ENCODE data around the gene GALNT14. TPM values are rescaled to one million over a fixed set of nuclear protein-coding genes. Genes with fewer than 3 reads are reported as not detected.

GALNT14 gene
- total RNA-seq, 1 donor from 2014 or later = 2.1 TPM

DNA sequence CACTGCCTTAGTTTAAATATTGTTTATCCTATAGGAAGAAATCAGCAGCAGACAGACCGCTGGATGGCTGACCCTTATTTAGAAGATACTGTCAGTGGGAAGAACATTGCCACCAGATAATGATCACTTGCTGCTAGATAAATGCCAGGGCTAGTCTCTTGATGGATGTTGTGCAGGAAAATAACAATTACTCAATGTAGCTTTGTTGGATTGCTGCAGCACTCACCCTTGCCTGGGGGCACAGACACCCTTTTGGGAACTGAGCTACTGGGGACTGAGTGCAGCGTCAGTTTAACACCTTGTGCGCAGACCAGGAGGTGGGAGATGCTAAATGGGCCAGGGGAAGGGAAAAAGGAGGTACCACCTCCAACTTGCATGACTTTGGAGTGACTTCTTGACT, 266.8 kb downstream of the GALNT14 start:
- FAIRE-seq = no peak
- no peaks in the 10 kb centered on the region for H3K79me2 ChIP-seq (ENCODE audit: insufficient read depth, low read length)
- TF ChIP-seq, protein P1, sequence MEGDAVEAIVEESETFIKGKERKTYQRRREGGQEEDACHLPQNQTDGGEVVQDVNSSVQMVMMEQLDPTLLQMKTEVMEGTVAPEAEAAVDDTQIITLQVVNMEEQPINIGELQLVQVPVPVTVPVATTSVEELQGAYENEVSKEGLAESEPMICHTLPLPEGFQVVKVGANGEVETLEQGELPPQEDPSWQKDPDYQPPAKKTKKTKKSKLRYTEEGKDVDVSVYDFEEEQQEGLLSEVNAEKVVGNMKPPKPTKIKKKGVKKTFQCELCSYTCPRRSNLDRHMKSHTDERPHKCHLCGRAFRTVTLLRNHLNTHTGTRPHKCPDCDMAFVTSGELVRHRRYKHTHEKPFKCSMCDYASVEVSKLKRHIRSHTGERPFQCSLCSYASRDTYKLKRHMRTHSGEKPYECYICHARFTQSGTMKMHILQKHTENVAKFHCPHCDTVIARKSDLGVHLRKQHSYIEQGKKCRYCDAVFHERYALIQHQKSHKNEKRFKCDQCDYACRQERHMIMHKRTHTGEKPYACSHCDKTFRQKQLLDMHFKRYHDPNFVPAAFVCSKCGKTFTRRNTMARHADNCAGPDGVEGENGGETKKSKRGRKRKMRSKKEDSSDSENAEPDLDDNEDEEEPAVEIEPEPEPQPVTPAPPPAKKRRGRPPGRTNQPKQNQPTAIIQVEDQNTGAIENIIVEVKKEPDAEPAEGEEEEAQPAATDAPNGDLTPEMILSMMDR (IDR thresholded peaks at IDR 0.05; ENCODE audit: insufficient read depth, low read depth, low read length) = no peak
- no peak for TF ChIP-seq EZH2 (IDR thresholded peaks at IDR 0.05; ENCODE audit: insufficient read depth, low read length)
- H2AFZ ChIP-seq (ENCODE audit: low read depth, low read length) = no peak overlapping the region
- H3K36me3 Mint-ChIP-seq (ENCODE audit: low read depth, unreplicated experiment) = no peaks in the 10 kb centered on the region
- peaks cover 6% of the 10 kb centered on the region for H3K27me3 Mint-ChIP-seq (ENCODE audit: low read depth, unreplicated experiment)
- H3K4me1 Mint-ChIP-seq (ENCODE audit: low read depth, unreplicated experiment) = no peaks in the 10 kb centered on the region
- no peak overlapping the region for H3K9ac ChIP-seq (ENCODE audit: low read length)
- H3K9me3 Mint-ChIP-seq (ENCODE audit: unreplicated experiment) = peaks cover 11% of the 10 kb centered on the region
- H3K4me1 ChIP-seq (ENCODE audit: insufficient read depth, low read length) = no peaks in the 10 kb centered on the region
- H3K4me2 ChIP-seq (ENCODE audit: low read length) = no peak overlapping the region
- no peak overlapping the region for H3K27ac Mint-ChIP-seq (ENCODE audit: unreplicated experiment)
- H3K36me3 ChIP-seq (ENCODE audit: insufficient read depth, low read length) = no peaks in the 10 kb centered on the region
- H3K27me3 ChIP-seq (ENCODE audit: insufficient read depth, low read length) = no peaks in the 10 kb centered on the region
- no peak overlapping the region for H3K27ac ChIP-seq (ENCODE audit: low read depth, low read length)
- H3K4me3 Mint-ChIP-seq (ENCODE audit: unreplicated experiment) = no peak overlapping the region
- H4K20me1 ChIP-seq (ENCODE audit: insufficient read depth, low read length) = no peaks in the 10 kb centered on the region
- no peak for DNase-seq (ENCODE audit: low read depth)
- H3K4me3 ChIP-seq (ENCODE audit: insufficient read depth, low read depth, low read length) = no peak overlapping the region
- H3K9me3 ChIP-seq (ENCODE audit: insufficient read depth, low read depth, low read length) = no peaks in the 10 kb centered on the region

DNA sequence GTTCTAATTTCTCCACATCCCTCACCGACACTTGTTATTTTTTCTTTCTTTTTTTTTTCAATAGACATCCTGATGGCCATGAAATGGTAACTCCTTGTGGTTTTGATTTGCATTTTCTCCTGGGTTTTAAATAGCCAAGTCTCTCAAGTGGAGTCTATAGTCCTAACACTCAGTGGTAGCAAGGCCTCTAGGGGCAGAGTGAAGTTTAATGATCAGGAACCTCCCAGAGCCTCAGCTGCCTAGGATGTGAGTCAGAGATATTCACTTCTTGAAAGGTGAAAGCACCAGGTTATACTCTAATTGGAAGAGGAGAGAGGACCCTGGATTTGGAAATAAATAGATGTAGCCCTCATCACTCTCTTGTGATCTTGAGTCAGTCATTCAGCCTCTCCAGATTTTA, 268.3 kb downstream of the GALNT14 start:
- peaks cover 8% of the 10 kb centered on the region for H3K9me3 Mint-ChIP-seq (ENCODE audit: unreplicated experiment)
- Histone ChIP-seq H3K4me3 (ENCODE audit: insufficient read depth, low read depth, low read length) (no peak overlapping the region), H2AFZ (ENCODE audit: low read depth, low read length) (no peak overlapping the region), H3K4me1 (ENCODE audit: insufficient read depth, low read length) (no peaks in the 10 kb centered on the region), H3K9ac (ENCODE audit: low read length) (no peak overlapping the region), H3K27me3 (ENCODE audit: insufficient read depth, low read length) (no peaks in the 10 kb centered on the region), H3K9me3 (ENCODE audit: insufficient read depth, low read depth, low read length) (no peaks in the 10 kb centered on the region), H3K27ac (ENCODE audit: low read depth, low read length) (no peak overlapping the region), H3K36me3 (ENCODE audit: insufficient read depth, low read length) (no peaks in the 10 kb centered on the region), H3K79me2 (ENCODE audit: insufficient read depth, low read length) (no peaks in the 10 kb centered on the region), H4K20me1 (ENCODE audit: insufficient read depth, low read length) (no peaks in the 10 kb centered on the region), H3K4me2 (ENCODE audit: low read length) (no peak overlapping the region)
- no peak for FAIRE-seq
- no peak overlapping the region for H3K27ac Mint-ChIP-seq (ENCODE audit: unreplicated experiment)
- TF ChIP-seq, protein P1 (IDR thresholded peaks at IDR 0.05; ENCODE audit: insufficient read depth, low read depth, low read length) = no peak
- no peak for TF ChIP-seq EZH2 (IDR thresholded peaks at IDR 0.05; ENCODE audit: insufficient read depth, low read length)
- DNase-seq (ENCODE audit: low read depth) = no peak
- no peak overlapping the region for H3K4me3 Mint-ChIP-seq (ENCODE audit: unreplicated experiment)
- H3K36me3 Mint-ChIP-seq (ENCODE audit: low read depth, unreplicated experiment) = no peaks in the 10 kb centered on the region
- H3K27me3 Mint-ChIP-seq (ENCODE audit: low read depth, unreplicated experiment) = peaks cover 14% of the 10 kb centered on the region
- H3K4me1 Mint-ChIP-seq (ENCODE audit: low read depth, unreplicated experiment) = no peaks in the 10 kb centered on the region

DNA sequence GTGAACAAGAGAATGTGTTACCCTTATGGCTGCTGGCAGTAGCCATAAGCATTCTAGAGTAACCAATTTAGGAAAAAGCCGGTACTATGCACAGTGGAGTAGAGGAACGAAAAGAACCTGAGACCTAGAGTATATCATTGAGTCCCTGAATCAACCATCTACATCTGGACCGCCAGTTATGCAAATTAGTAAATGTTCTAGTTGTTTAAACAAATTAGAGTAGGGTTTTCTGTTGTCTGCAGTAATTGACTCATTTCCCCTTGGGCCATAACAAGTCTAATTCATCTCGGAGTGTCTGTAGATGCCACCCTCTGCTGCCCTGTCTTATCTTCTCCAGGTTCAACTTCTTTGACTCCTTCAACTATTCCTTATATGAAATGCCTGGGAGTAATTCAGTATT, 270.9 kb downstream of the GALNT14 start:
- H3K27me3 Mint-ChIP-seq (ENCODE audit: low read depth, unreplicated experiment) = peaks cover 15% of the 10 kb centered on the region
- Histone ChIP-seq H2AFZ (ENCODE audit: low read depth, low read length) (no peak overlapping the region), H3K27me3 (ENCODE audit: insufficient read depth, low read length) (no peaks in the 10 kb centered on the region), H3K9ac (ENCODE audit: low read length) (no peak overlapping the region), H3K4me2 (ENCODE audit: low read length) (no peak overlapping the region), H3K36me3 (ENCODE audit: insufficient read depth, low read length) (no peaks in the 10 kb centered on the region), H3K79me2 (ENCODE audit: insufficient read depth, low read length) (no peaks in the 10 kb centered on the region), H3K4me1 (ENCODE audit: insufficient read depth, low read length) (no peaks in the 10 kb centered on the region), H3K4me3 (ENCODE audit: insufficient read depth, low read depth, low read length) (no peak overlapping the region), H3K9me3 (ENCODE audit: insufficient read depth, low read depth, low read length) (no peaks in the 10 kb centered on the region), H4K20me1 (ENCODE audit: insufficient read depth, low read length) (no peaks in the 10 kb centered on the region), H3K27ac (ENCODE audit: low read depth, low read length) (no peak overlapping the region)
- peaks cover 5% of the 10 kb centered on the region for H3K9me3 Mint-ChIP-seq (ENCODE audit: unreplicated experiment)
- no peaks in the 10 kb centered on the region for H3K4me1 Mint-ChIP-seq (ENCODE audit: low read depth, unreplicated experiment)
- no peak for TF ChIP-seq EZH2 (IDR thresholded peaks at IDR 0.05; ENCODE audit: insufficient read depth, low read length)
- TF ChIP-seq, protein P1 (IDR thresholded peaks at IDR 0.05; ENCODE audit: insufficient read depth, low read depth, low read length) = no peak
- DNase-seq (ENCODE audit: low read depth) = no peak
- no peak overlapping the region for H3K4me3 Mint-ChIP-seq (ENCODE audit: unreplicated experiment)
- no peak for FAIRE-seq
- no peaks in the 10 kb centered on the region for H3K36me3 Mint-ChIP-seq (ENCODE audit: low read depth, unreplicated experiment)
- H3K27ac Mint-ChIP-seq (ENCODE audit: unreplicated experiment) = no peak overlapping the region
